ENCODE measurements around the gene HAND2.

HAND2 gene

DNA sequence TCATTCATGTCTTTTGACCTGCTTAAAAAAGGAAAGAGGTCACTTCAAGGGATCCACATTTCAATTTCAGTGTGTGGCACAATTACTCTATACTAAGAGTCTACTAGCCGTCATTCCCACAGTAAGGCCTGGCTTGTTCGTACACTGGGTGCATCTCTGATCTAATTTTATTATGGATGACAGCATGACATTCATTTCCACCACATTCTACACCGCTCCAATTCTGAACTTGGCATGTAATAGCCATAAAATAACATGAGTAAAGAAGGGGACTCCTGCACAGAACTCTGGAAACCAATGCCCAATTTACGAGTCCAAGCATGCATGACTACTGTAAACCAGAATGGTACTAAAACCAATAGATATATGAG is 51.1 kb downstream of the HAND2 start:
- DNase-seq (ENCODE audit: extremely low read depth in 1 of 2, low read depth in 1 of 2): no peak

DNA sequence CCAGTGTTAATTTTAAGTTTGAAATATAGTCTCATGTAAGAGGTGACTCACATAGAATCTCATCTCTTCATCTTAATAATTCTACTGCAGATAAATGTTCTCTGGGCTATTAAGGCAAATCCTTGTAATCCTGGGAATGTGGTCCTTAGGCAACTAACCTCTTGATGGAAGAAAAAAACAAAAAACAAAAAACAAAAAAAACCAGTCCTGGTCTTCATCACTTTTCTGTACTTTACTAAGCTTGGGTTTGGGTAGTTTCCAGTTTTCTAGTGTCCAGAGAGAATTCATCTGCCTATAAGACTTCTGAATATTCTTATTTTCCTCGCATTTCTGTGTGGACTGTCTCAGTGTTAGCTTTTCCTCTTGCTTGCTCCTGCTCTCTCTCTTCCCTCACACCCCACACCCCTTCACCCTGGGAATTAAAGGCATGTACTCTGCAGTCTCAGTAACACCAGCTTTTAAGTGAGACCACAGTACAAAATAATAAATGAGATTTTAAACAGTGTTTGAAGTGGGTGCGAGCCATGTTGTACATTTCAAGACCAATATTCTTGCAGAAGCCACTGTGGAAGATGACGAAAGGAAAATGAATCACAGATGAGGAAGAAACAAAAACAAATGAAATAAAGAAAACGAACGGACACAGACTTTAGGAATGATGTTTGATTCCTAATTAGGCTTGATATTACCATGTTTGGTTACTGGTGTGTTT is 51.7 kb downstream of the HAND2 start:
- no peak for DNase-seq (ENCODE audit: extremely low read depth in 1 of 2, low read depth in 1 of 2)

DNA sequence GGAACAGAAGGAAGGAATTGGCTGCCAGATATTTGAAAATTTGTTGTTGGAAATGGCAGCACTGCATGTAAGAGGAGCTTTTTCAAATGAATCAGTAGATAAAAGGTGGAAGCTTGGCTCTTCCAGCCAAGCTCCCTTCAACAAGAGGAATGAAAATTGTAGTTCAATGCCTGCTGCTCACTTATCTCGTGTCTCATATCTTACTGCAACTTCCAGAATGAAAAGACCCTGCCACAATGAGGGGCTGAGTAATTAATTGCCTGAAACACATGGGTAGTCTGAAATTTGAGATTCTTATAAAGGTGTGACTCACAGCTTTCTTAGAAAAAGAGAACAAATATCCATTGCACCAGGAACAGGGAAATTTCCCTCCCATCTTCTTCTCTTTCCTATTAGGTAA is 53.0 kb downstream of the HAND2 start:
- no peak for DNase-seq (ENCODE audit: extremely low read depth in 1 of 2, low read depth in 1 of 2)
